Measurements from ENCODE around the gene ETNK1.

ETNK1 gene

GRCh38 chr12:22635812-22636211 is 10.8 kb downstream of the ETNK1 start:
- no peak for FAIRE-seq

DNA sequence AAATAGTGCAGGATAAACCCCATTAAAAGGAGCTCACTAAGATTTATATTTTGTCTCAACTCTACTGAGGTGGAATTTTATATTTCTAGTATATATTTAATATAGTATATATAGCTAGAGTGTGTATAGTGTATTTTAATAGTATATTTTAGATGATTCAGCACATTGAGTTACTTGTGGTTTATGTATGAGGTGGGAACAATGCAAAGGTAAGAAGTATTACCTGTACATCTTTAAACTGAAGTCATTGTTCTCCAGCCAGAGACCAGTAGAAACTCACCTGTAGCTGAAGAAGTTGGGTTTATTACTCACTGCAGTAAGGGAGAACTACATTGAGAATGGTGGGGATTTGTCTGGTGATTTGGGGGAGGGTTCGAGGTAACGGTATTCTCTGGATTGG is 15.9 kb downstream of the ETNK1 start:
- no peak for FAIRE-seq

DNA sequence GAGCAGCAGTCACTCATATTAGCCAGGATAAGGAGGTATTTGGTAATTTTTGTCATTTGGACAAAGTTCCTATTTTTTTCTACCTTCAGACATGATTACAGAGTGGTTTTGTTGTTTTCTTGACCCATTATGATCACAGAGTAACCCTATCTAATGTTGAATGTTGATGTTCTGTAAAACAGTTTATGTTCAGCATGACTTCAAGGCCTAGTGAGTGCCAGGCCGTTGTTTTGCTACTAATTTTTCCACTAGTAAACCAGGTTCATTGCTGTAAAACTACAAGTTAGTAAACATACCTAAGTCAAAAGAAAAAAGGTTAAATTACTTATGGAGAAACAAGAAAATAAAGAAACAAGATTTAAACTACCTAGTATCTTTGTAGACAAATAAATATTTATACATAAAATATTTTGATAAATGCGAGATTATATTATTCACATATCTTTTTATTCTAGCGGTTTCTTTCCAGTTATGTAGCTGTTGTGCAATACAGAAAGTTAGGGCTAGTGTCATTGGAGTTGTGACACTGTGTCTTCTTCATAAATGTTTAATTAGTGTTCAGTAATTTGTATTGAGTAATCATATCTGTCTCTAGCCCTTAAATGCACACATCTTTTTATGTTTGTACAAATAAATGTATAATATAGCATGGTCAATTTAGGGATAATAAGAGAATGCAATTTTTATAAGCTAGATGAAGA is 16.5 kb downstream of the ETNK1 start:
- FAIRE-seq = no peak

- no peak for FAIRE-seq
Measured at GRCh38 chr12:22648668-22649067, 23.7 kb downstream of the ETNK1 start.

- FAIRE-seq = no peak
Measured at GRCh38 chr12:22653075-22653474, 28.1 kb downstream of the ETNK1 start.

DNA sequence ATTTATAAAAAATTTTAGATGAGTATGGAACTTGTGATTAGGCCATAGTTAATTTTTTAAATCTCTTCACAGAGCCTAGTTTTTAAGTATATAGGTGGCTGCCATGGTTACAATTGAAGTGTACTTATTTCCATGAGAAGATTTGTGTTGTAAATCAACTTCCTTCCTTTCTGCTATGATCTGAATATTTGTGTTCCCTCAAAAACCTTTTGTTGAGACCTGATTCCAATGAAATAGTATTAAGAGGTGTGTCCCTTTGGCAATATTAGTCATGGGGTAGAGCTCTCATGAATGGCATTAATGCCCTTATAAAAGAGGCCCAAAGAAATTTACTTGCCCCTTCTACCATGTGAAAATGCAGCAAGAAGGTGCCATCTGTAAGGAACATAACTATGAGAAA is 28.8 kb downstream of the ETNK1 start:
- no peak for FAIRE-seq

DNA sequence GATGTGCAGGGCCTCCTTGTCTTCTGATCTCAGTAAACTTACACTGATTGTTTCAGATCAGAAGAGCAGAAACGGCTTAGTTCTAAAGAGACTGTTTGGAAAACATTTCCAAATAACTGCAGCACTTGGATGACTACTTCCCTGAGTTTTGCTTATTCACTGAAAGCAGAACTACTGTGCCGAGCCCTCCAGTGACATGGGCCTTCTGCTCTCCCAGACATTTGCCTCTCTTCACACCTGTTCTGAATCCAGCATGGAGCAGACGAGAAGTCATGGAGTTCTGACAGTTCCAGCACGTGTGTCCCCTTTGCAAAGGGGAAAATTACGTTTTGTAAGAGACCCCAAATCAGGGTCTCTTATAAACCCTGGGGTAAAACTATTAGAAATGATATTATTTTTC is 31.4 kb downstream of the ETNK1 start:
- FAIRE-seq = no peak

DNA sequence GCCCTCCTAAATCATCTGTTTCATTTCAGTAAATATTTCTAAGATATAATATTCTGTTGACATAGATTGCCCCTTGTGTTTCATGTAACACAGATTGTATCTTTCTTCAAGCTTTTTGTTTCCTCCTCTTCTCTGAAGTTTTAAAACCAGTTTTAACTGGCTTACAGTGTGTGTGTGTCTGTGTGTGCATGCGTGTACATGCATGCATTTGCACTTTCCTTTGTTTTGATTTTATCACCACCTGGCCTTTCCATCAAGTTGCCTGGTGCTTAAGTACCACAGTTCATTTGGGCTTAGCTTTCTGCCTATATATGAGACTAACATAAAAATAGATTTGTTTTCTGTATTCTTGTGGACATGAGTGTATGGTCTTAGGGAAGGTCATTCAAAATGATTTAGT is 31.9 kb downstream of the ETNK1 start:
- FAIRE-seq = no peak

- no peak for FAIRE-seq
Measured at GRCh38 chr12:22657538-22657937, 32.6 kb downstream of the ETNK1 start.

DNA sequence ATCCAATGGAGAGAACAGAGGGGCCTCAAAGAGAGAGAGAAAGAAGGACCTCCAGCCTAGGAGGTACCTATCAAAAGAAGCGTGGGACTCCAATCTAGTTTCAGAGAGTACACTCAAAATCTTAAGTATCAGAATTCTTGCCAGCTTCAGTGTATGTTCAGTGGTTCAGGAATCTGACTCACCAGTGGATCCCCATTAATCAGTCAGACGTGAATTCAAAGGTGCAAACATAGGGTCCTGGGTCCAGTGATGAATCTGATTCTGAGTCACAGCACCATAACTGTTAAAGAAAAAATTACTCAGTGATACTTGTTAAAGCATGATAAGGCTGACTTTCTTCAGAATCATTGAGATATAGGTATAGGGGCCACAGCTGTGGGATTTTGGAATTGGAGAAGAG is 33.2 kb downstream of the ETNK1 start:
- FAIRE-seq = no peak

- FAIRE-seq = no peak
Measured at GRCh38 chr12:22662356-22662755, 37.4 kb downstream of the ETNK1 start.

GRCh38 chr12:22665476-22665875 is 40.5 kb downstream of the ETNK1 start:
- no peak for FAIRE-seq

- FAIRE-seq = no peak
Measured at GRCh38 chr12:22667122-22667521, 42.2 kb downstream of the ETNK1 start.

DNA sequence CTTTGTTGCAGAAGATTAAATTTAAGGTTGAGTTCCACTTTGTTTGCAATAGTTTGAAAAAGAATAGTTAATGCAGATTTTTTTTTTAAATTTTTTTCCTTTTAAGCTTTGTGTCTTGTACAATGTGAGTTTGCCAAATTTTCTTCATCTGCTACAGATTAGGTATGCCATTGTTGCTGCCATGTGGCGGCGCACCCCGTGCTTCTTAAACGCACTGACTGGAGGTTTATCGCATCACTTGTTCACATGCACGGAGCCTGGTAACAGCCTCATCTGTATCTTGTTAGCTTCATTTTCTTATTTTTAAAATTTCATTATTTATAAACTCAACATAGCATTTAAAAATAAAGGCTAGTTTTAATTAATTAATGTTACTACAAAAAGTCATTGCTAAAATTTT is 43.5 kb downstream of the ETNK1 start:
- FAIRE-seq = no peak

- FAIRE-seq = no peak
Measured at GRCh38 chr12:22670762-22671161, 45.8 kb downstream of the ETNK1 start.

DNA sequence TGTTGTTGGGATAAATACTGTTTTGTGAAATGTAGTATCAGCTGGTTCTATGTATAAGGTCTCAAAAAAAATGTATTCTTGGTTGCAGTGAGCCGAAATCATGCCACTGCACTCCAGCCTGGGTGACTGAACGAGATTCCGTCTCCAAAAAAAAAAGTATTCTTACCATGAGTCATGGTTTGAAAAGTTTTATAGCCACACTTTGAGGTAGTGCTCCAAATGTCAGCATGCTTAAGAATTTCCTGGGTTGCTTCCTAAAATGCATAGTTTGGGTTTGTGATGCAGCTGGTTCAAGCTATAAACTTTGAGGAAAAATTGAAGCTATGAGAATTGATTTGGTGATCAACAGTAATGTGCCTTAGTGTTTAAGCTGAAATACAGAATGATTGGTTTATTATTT is 48.0 kb downstream of the ETNK1 start:
- FAIRE-seq = no peak

- no peak for FAIRE-seq
Measured at GRCh38 chr12:22677781-22678574, 53.0 kb downstream of the ETNK1 start.

GRCh38 chr12:22682663-22683062 is 57.7 kb downstream of the ETNK1 start:
- no peak for FAIRE-seq

DNA sequence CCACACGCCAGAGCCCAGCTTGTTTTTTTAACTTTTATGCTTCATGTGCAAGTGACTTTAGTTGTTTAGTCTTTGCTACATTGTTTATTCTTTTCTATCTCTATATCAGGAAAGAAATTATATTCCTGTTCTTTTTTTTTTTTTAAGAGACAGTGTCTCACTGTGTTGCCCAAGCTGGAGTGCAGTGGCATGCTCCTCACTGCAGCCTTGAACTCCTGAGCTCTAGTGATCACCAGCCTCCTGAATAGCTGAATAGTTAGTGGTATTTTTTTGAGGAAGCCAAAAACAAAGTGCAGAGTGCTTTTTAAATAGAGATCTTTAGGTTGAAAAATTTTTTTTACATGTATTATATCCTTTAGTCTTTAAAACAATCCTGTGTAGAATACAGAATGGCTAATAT is 58.2 kb downstream of the ETNK1 start:
- no peak for FAIRE-seq

- peak; percentile 51 for FAIRE-seq
Measured at GRCh38 chr12:22684140-22685118, 59.5 kb downstream of the ETNK1 start.

- FAIRE-seq = no peak
Measured at GRCh38 chr12:22686193-22686592, 61.2 kb downstream of the ETNK1 start.

DNA sequence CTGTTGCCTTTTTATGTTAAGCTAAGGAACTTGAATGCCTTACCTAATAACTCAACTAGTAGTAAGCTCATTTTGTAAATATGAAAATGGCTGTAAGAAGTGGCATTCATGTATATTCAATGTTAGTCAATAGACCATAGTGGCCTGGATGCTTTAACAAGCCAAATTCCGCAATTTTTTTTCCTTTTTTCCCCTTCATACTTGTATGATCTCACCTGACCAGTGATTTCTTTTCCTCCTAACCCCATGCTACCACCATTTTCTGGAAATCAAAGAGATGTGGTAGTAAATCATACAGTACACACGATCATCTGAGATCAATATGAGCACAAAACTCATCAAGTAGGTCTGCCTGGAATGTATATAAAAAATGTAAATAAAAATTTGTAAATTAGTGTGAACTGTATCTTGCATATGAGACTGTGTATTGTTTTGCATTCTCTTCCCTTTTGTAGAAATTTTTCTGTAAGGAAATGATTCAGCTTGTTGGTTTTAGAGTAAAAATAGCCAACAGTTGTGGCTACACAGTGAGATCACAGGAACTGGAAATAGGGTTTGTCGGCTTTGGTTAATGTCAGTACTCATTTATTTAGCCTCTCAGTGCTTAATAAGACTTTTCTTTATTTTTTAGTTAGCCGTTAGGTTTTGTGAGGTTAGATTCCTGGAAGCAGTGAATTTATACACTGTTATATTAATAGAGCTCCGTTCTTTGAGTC is 62.5 kb downstream of the ETNK1 start:
- FAIRE-seq = no peak

GRCh38 chr12:22689876-22690275 is 64.9 kb downstream of the ETNK1 start:
- no peak for FAIRE-seq

Measured in colon (tissue), 2 donors.